Osteoblast (primary cell): ENCODE results near the gene ZNF367. TPM values are rescaled to one million over a fixed set of nuclear protein-coding genes. Genes with fewer than 3 reads are reported as not detected.

Source experiments
- DNase-seq: peaks from one replicate; pipeline ENCODE4 v3.0.0; 2011; ENCODE audit warnings: low spot score, mixed read lengths; ENCODE audit not compliant: insufficient read length; ENCODE audit errors: missing footprints
- H2AFZ ChIP-seq: 2 replicates; pipeline ENCODE4 v1.6.0; 2011; ENCODE audit warnings: mild to moderate bottlenecking, low read length
- H3K27ac ChIP-seq: 2 replicates; pipeline ENCODE4 v1.5.1; 2011; ENCODE audit warnings: mild to moderate bottlenecking, low read depth, low read length, moderate library complexity
- H3K27me3 ChIP-seq: 2 replicates; pipeline ENCODE4 v1.6.0; 2012; ENCODE audit warnings: mild to moderate bottlenecking, control low read depth, inconsistent platforms, low read length, moderate library complexity; ENCODE audit not compliant: insufficient read depth
- H3K36me3 ChIP-seq: 2 replicates; pipeline ENCODE4 v1.5.1; 2011; ENCODE audit warnings: mild to moderate bottlenecking, low read length, control low read depth, moderate library complexity; ENCODE audit not compliant: insufficient read depth
- H3K4me1 ChIP-seq: 2 replicates; pipeline ENCODE4 v1.5.1; 2011; ENCODE audit warnings: mild to moderate bottlenecking, low read length, control low read depth, moderate library complexity; ENCODE audit not compliant: insufficient read depth
- H3K4me2 ChIP-seq: 2 replicates; pipeline ENCODE4 v1.6.0; 2011; ENCODE audit warnings: mild to moderate bottlenecking, low read length; ENCODE audit not compliant: insufficient read depth
- H3K4me3 ChIP-seq: fragments of 200-600 bp; sonication (generic); 3 replicates; pipeline ENCODE4 v1.5.1; 2012; ENCODE audit warnings: mild to moderate bottlenecking, low read length, inconsistent platforms; ENCODE audit not compliant: insufficient read depth
- H3K79me2 ChIP-seq: 2 replicates; pipeline ENCODE4 v1.6.0; 2012; ENCODE audit warnings: mild to moderate bottlenecking, low read length, control low read depth, inconsistent platforms; ENCODE audit not compliant: insufficient read depth
- H3K9me3 ChIP-seq: 2 replicates; pipeline ENCODE4 v1.5.1; 2011; ENCODE audit warnings: low read depth, low read length, control low read depth
- H4K20me1 ChIP-seq: 2 replicates; pipeline ENCODE4 v1.6.0; 2012; ENCODE audit warnings: mild to moderate bottlenecking, low read length, control low read depth; ENCODE audit not compliant: insufficient read depth
- total RNA-seq: library from RNA; depleted of rRNA; stranded (reverse); fragments of >200 nt; gene quantifications from 2 replicates; pipeline ENCODE4 v1.2.3, GENCODE V29; 2012
- TF ChIP-seq, protein P1 (sequence below): IDR thresholded peaks from 2 replicates; pipeline ENCODE4 v1.5.1; 2011; ENCODE audit warnings: mild to moderate bottlenecking, low read depth, low read length, moderate library complexity; ENCODE audit errors: extremely low read depth

The ZNF367 gene
- total RNA-seq, 1 donor = 1.4 TPM

DNA sequence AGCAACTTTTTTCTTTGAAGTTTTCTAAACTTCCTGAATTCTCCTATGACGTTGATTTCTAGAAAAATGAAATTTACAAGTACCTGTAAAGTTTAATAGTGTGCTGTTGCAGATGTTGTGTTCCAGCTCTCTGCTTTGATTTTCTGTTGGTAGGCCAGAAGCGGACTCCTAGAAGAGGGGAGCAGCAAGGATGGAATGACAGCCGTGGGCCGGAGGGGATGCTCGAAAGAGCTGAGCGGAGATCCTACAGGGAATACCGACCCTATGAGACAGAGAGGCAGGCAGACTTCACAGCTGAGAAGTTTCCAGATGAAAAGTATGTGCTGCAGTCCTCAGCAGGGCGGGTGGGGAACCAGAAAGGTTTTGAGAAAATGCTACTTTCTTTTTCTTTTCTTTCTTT, 40.1 kb upstream of the ZNF367 start:
- Histone ChIP-seq H3K4me1 (peaks cover 15% of the 10 kb centered on the region), H4K20me1 (no peaks in the 10 kb centered on the region), H3K4me3 (no peak overlapping the region), H2AFZ (no peak overlapping the region), H3K4me2 (no peak overlapping the region), H3K9me3 (no peaks in the 10 kb centered on the region), H3K27me3 (no peaks in the 10 kb centered on the region), H3K79me2 (peaks cover 59% of the 10 kb centered on the region), H3K36me3 (peaks cover 5% of the 10 kb centered on the region), H3K27ac (no peak overlapping the region)
- peak; percentile 10 for DNase-seq
- TF ChIP-seq, protein P1, sequence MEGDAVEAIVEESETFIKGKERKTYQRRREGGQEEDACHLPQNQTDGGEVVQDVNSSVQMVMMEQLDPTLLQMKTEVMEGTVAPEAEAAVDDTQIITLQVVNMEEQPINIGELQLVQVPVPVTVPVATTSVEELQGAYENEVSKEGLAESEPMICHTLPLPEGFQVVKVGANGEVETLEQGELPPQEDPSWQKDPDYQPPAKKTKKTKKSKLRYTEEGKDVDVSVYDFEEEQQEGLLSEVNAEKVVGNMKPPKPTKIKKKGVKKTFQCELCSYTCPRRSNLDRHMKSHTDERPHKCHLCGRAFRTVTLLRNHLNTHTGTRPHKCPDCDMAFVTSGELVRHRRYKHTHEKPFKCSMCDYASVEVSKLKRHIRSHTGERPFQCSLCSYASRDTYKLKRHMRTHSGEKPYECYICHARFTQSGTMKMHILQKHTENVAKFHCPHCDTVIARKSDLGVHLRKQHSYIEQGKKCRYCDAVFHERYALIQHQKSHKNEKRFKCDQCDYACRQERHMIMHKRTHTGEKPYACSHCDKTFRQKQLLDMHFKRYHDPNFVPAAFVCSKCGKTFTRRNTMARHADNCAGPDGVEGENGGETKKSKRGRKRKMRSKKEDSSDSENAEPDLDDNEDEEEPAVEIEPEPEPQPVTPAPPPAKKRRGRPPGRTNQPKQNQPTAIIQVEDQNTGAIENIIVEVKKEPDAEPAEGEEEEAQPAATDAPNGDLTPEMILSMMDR = no peak

DNA sequence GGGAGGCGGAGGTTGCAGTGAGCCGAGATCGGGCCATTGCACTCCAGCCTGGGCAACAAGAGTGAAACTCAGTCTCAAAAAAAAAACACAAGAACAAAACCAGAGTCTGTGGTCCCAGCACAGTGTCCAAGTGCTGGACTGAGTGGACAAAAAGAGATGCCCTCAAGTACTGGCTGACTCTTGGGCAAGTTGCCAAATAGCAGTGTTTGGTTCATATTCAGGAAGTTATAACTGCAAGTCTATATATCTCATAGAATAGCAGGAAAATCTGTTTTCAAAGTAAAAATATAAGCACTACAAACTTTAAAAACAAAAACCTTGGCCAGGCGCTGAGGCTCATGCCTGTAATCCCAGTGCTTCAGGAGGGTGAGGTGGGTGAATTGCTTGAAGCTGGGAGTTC, 39.1 kb upstream of the ZNF367 start:
- no peak overlapping the region for H3K27ac ChIP-seq
- H4K20me1 ChIP-seq = peaks cover 3% of the 10 kb centered on the region
- no peak overlapping the region for H3K4me3 ChIP-seq
- no peak overlapping the region for H2AFZ ChIP-seq
- no peak overlapping the region for H3K4me2 ChIP-seq
- DNase-seq = no peak
- TF ChIP-seq, protein P1 = no peak
- no peaks in the 10 kb centered on the region for H3K9me3 ChIP-seq
- peaks cover 5% of the 10 kb centered on the region for H3K36me3 ChIP-seq
- peaks cover 20% of the 10 kb centered on the region for H3K4me1 ChIP-seq
- no peaks in the 10 kb centered on the region for H3K27me3 ChIP-seq
- peaks cover 60% of the 10 kb centered on the region for H3K79me2 ChIP-seq

DNA sequence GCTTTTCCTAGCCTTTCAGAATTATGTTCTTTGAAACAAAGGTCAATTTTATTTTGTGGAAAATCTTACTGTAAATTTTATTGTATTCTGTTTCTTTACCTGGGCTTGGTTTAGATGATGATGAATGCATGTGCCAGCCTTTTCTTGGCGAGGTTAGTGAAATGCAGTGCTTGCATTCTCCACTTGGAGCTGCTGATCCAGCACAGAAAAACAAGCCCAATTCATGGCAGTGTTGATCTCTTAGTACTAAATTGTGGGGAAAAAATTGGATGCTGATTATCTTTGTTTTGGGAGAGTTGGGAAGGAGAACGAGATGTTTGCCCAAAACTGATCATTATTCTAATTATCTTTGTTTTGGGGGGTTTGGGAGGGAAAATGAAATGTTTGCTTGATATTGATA, 35.5 kb upstream of the ZNF367 start:
- no peak overlapping the region for H2AFZ ChIP-seq
- no peaks in the 10 kb centered on the region for H3K36me3 ChIP-seq
- H3K4me1 ChIP-seq = peaks cover 32% of the 10 kb centered on the region
- no peaks in the 10 kb centered on the region for H3K9me3 ChIP-seq
- H3K79me2 ChIP-seq = peaks cover 67% of the 10 kb centered on the region
- no peak overlapping the region for H3K4me3 ChIP-seq
- peak; percentile 93 for DNase-seq
- no peaks in the 10 kb centered on the region for H3K27me3 ChIP-seq
- H3K27ac ChIP-seq = no peak overlapping the region
- TF ChIP-seq, protein P1 = peak; percentile 77
- peaks cover 4% of the 10 kb centered on the region for H4K20me1 ChIP-seq
- H3K4me2 ChIP-seq = no peak overlapping the region

DNA sequence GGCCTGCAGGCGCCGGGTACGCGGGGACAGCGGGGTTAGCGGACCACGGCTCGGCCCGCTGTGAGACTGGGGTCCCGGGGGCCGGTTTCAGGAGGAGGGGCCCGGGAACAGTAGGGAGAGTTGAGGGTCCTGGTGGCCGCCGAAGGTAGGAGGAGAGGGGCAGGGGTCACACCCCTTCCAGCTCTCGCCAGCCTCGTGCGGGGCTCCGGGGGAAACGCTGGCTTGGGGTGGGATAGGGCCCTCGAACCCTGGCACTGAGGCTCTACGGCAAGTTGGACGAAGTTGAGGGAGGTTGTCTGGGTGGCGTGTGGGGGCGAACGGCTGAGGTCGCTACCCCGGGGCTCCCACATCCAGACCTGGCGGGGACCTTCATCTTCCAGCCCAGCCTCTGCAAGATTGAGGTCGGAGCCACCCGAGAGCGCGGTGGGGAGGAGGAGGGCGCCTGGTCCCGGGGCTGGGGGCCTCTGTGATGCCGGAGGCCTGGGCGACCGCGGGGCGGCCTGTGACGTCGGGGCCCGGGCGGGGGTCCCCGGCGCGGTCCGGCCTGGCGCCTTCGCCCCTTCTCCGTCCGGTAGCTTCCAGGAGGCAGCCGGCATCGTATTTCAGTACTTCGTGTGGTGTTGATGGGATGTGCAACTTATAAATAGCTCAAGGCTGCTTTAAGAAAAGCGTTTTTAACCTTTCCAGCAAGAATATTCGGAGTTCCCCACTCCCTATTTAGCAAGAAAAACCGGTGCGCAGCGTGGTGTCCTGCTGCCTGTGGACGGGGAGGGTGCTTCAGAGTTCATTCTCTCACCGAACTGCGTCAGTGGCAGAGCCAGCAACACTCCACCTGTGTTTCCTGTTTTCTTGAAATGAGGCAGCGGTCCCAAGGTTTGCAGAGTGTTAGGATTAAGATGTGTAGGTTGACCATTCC, 32.7 kb upstream of the ZNF367 start:
- no peaks in the 10 kb centered on the region for H3K36me3 ChIP-seq
- peaks cover 51% of the 10 kb centered on the region for H3K79me2 ChIP-seq
- peak overlapping the region; percentile 97 for H3K4me2 ChIP-seq
- H3K27ac ChIP-seq = peak overlapping the region; percentile 54
- H3K27me3 ChIP-seq = no peaks in the 10 kb centered on the region
- TF ChIP-seq, protein P1 = no peak
- H4K20me1 ChIP-seq = peaks cover 4% of the 10 kb centered on the region
- H3K9me3 ChIP-seq = no peaks in the 10 kb centered on the region
- peak; percentile 77 for DNase-seq
- peaks cover 32% of the 10 kb centered on the region for H3K4me1 ChIP-seq
- peak overlapping the region; percentile 80 for H2AFZ ChIP-seq
- H3K4me3 ChIP-seq = peak overlapping the region; percentile 81
